ENCODE data around the gene TDRD6.
"Not testable (repeated sequence)": the region's sequence is repeated elsewhere in the genome, so short reads cannot be mapped to it uniquely, and the experiment has no call there.

TDRD6 gene

GRCh38 chr6:46734867-46735719 is 47.4 kb downstream of the TDRD6 start, which contains the start of gene PLA2G7:
Gene PLA2G7, minus strand, starts transcription at chr6:46735375. Its CDS starts 12,484 bp downstream, at chr6:46722891.
- TF ChIP-seq CTCF (IDR thresholded peaks at IDR 0.05; ENCODE audit: low read depth, low read length), result no peak
- H3K4me3 ChIP-seq (ENCODE audit: low read depth, low read length), result no peak within 1 kb of the TSS

GRCh38 chr6:46735720-46736031 is 48.0 kb downstream of the TDRD6 start:
- no peak for TF ChIP-seq CTCF (IDR thresholded peaks at IDR 0.05; ENCODE audit: low read depth, low read length)
- no peak overlapping the region for H3K4me3 ChIP-seq (ENCODE audit: low read depth, low read length)

- no peak for TF ChIP-seq CTCF (IDR thresholded peaks at IDR 0.05; ENCODE audit: low read depth, low read length)
Measured at GRCh38 chr6:46736906-46737305, 49.2 kb downstream of the TDRD6 start.

GRCh38 chr6:46741482-46741881 is 53.8 kb downstream of the TDRD6 start:
- no peak for TF ChIP-seq CTCF (IDR thresholded peaks at IDR 0.05; ENCODE audit: low read depth, low read length)
- no peak overlapping the region for H3K4me3 ChIP-seq (ENCODE audit: low read depth, low read length)

More at GRCh38 chr6:46736906-46737305, 49.2 kb downstream of the TDRD6 start:
- H3K4me3 ChIP-seq (ENCODE audit: low read depth, low read length), result no peak overlapping the region

GRCh38 chr6:46741910-46742309 is 54.2 kb downstream of the TDRD6 start:
- TF ChIP-seq CTCF (IDR thresholded peaks at IDR 0.05; ENCODE audit: low read depth, low read length), result no peak
- H3K4me3 ChIP-seq (ENCODE audit: low read depth, low read length), result no peak overlapping the region

- no peak overlapping the region for H3K4me3 ChIP-seq (ENCODE audit: low read depth, low read length)
- TF ChIP-seq CTCF (IDR thresholded peaks at IDR 0.05; ENCODE audit: low read depth, low read length), result no peak
Measured at GRCh38 chr6:46743425-46744158, 55.9 kb downstream of the TDRD6 start.

- not testable (repeated sequence) for H3K4me3 ChIP-seq (ENCODE audit: low read depth, low read length)
Measured at GRCh38 chr6:46744159-46744725, 56.6 kb downstream of the TDRD6 start.

Measured in WI38 (cell line).